Mucosa of descending colon (tissue), 3 donors: ENCODE data around the gene U2AF2. TPM values are rescaled to one million over a fixed set of nuclear protein-coding genes. Genes with fewer than 3 reads are reported as not detected.

Experiments
- ATAC-seq: fragments of 200-7000 bp; cut with Tn5 transposase; one replicate; pipeline ENCODE4 v1.9.1; 2020; ENCODE audit warnings: mild to moderate bottlenecking, moderate library complexity
- DNase-seq, 3 donors: peaks; one replicate each; pipeline ENCODE4 v3.0.0-alpha.2; 2020
- H3K36me3 ChIP-seq: fragments of 200-600 bp; one replicate; pipeline ENCODE4 v1.8.0; 2021; ENCODE audit warnings: low read depth, mild to moderate bottlenecking
- H3K4me1 ChIP-seq: fragments of 200-600 bp; one replicate; pipeline ENCODE4 v1.8.0; 2021; ENCODE audit warnings: low read depth, mild to moderate bottlenecking
- H3K4me3 ChIP-seq: fragments of 200-600 bp; one replicate; pipeline ENCODE4 v1.8.0; 2021; ENCODE audit warnings: mild to moderate bottlenecking
- H3K9me3 ChIP-seq: fragments of 200-600 bp; one replicate; pipeline ENCODE4 v1.8.0; 2021; ENCODE audit warnings: mild to moderate bottlenecking
- intact Hi-C, 2 donors: fragments of 100-400 bp; cut with DNase I in 1 of 2; cut with micrococcal nuclease in 1 of 2; formaldehyde crosslinking; loops; one replicate each; pipeline versions ENCODE4 v1.11.0 to v1.11.1; 2022; cut with DNase I, micrococcal nuclease
- total RNA-seq, 3 donors: library from RNA; stranded (reverse); fragmentation: NEBNext Ultra II Directional in 2 of 3; extraction: Animal tissue kit (Norgen Biotek cat#: 25700) in 2 of 3; gene quantifications; one replicate each; pipeline versions ENCODE4 v1.2.1 to v1.2.4, GENCODE V29; 2021 to 2023
- TF ChIP-seq, protein P1 (sequence below): fragments of 200-600 bp; IDR thresholded peaks from one replicate; pipeline ENCODE4 v1.8.0; 2022; ENCODE audit warnings: antibody characterized with exemption, mild to moderate bottlenecking
- donor health status: DM: no; HTN: no; CAD: no; lungs with moderate emphysema.
- donor health status: DM: no; HTN: no; CAD: no.
- donor health status: DM: no; HTN: yes; CAD: no.

U2AF2 gene
- total RNA-seq, 3 donors from 2014 or later = 162 to 194 (median 163) TPM

- H3K4me3 ChIP-seq = no peak overlapping the region
- peaks cover 3% of the 10 kb centered on the region for H3K36me3 ChIP-seq
- TF ChIP-seq, protein P1, sequence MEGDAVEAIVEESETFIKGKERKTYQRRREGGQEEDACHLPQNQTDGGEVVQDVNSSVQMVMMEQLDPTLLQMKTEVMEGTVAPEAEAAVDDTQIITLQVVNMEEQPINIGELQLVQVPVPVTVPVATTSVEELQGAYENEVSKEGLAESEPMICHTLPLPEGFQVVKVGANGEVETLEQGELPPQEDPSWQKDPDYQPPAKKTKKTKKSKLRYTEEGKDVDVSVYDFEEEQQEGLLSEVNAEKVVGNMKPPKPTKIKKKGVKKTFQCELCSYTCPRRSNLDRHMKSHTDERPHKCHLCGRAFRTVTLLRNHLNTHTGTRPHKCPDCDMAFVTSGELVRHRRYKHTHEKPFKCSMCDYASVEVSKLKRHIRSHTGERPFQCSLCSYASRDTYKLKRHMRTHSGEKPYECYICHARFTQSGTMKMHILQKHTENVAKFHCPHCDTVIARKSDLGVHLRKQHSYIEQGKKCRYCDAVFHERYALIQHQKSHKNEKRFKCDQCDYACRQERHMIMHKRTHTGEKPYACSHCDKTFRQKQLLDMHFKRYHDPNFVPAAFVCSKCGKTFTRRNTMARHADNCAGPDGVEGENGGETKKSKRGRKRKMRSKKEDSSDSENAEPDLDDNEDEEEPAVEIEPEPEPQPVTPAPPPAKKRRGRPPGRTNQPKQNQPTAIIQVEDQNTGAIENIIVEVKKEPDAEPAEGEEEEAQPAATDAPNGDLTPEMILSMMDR = no peak
- DNase-seq (no peak), ATAC-seq (no peak)
- H3K9me3 ChIP-seq = no peaks in the 10 kb centered on the region
- intact Hi-C loops = no loop called here
- H3K4me1 ChIP-seq = no peaks in the 10 kb centered on the region
These were observed 39.9 kb upstream of the U2AF2 start for GRCh38 chr19:55614711-55615542.

DNA sequence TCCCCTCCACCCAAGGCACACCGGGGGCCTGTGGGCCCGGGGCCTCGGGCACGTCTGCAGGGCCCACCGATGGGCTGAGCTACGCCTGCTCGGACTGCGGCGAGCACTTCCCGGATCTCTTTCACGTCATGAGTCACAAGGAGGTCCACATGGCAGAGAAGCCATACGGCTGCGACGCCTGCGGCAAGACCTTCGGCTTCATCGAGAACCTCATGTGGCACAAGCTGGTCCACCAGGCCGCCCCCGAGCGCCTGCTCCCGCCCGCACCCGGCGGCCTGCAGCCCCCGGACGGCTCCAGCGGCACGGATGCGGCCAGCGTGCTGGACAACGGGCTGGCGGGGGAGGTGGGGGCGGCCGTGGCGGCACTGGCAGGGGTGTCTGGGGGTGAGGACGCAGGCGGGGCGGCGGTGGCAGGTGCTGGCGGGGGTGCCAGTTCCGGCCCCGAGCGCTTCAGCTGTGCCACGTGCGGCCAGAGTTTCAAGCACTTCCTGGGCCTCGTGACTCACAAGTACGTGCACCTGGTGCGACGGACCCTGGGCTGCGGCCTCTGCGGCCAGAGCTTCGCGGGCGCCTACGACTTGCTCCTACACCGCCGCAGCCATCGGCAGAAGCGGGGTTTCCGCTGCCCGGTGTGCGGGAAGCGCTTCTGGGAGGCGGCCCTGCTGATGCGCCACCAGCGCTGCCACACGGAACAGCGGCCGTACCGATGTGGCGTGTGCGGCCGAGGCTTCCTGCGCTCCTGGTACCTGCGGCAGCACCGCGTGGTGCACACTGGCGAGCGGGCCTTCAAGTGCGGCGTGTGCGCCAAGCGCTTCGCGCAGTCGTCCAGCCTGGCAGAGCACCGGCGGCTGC, 39.1 kb upstream of the U2AF2 start:
- Histone ChIP-seq H3K36me3 (peaks cover 3% of the 10 kb centered on the region), H3K9me3 (no peaks in the 10 kb centered on the region), H3K4me3 (no peak overlapping the region), H3K4me1 (no peaks in the 10 kb centered on the region)
- ATAC-seq (no peak), DNase-seq (no peak)
- intact Hi-C loops = no loop called here
- TF ChIP-seq, protein P1 = no peak

- Histone ChIP-seq H3K9me3 (no peaks in the 10 kb centered on the region), H3K36me3 (peaks cover 3% of the 10 kb centered on the region), H3K4me3 (no peak overlapping the region), H3K4me1 (no peaks in the 10 kb centered on the region)
- TF ChIP-seq, protein P1 = no peak
- DNase-seq (no peak), ATAC-seq (no peak)
- intact Hi-C loops = no loop called here
These were observed 38.4 kb upstream of the U2AF2 start for GRCh38 chr19:55616395-55616875.

DNA sequence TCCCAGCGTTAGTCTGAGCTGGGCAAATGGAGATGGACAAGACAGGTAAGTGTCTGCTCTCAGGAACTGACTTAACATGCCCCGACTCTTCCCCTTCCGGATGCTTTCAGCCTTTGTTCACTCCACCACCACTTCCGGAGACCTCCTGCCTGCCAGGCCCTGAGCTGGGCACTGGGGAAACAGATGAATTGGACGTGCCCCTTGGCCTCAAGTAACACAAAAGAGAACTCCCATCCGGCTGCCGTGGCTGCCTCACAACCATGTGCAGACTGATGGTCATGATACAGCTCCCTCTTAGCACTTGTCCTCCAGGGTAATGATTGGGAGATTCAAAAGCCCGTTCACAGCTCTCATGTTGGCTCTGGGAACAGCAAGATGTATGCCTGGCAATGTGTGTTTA, 37.4 kb upstream of the U2AF2 start:
- Histone ChIP-seq H3K9me3 (no peaks in the 10 kb centered on the region), H3K4me3 (no peak overlapping the region), H3K4me1 (no peaks in the 10 kb centered on the region), H3K36me3 (peaks cover 3% of the 10 kb centered on the region)
- DNase-seq (no peak), ATAC-seq (no peak)
- TF ChIP-seq, protein P1 = no peak
- intact Hi-C loops = no loop called here

GRCh38 chr19:55618426-55618825, 36.4 kb upstream of the U2AF2 start:
- intact Hi-C loops = no loop called here
- TF ChIP-seq, protein P1 = no peak
- Histone ChIP-seq H3K9me3 (no peaks in the 10 kb centered on the region), H3K4me1 (no peaks in the 10 kb centered on the region), H3K36me3 (peaks cover 3% of the 10 kb centered on the region), H3K4me3 (no peak overlapping the region)
- ATAC-seq (no peak), DNase-seq (no peak)
